ENCODE results near the gene ARHGAP12.

ARHGAP12 gene

DNA sequence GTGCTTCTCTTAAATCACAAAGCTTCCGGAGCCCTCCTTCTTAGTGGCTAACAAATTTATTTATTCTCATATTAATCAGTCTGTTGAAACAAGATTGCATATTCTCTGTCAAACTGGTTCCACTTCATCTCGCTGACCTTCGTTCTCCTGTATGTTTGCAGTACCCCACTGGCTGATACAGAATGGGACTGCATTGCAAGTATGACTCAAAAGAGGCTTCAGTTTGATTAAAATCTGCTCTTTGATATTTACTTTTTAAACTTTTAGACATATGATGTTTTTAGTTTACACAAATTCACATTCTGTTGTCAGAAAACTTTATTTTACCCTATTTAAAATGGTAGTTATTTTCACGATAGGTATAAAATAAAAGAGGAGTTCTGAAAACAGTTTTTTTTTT lies 14.3 kb upstream of the ARHGAP12 start:
- H3K4me1 ChIP-seq (ENCODE audit: control insufficient read depth, insufficient read depth, low read length): peaks cover 3% of the 10 kb centered on the region
- no peak overlapping the region for H3K27ac ChIP-seq (ENCODE audit: low read depth, low read length)

DNA sequence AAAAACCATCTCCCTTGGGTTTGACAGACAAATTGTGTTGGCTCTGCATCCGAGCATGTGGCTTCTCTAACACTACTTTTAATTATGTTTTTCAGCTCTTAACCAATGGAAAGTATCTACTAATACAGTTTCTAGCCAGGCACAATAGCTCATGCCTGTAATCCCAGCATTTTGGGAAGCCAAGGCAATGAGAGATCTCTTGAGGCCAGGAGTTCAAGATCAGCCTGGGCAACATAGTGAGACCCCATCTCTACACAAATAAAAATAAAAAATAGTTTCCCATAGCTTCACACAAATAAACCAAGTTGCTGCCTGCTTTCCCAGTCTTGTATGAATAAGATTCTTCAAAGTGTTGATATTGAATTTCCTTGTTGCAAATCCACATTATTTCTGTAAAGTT lies 13.8 kb upstream of the ARHGAP12 start:
- Histone ChIP-seq H3K36me3 (ENCODE audit: control insufficient read depth, insufficient read depth, low read length) (no peaks in the 10 kb centered on the region), H3K27me3 (ENCODE audit: control insufficient read depth, insufficient read depth, low read length) (no peaks in the 10 kb centered on the region), H3K4me3 (ENCODE audit: low read length) (no peak overlapping the region), H3K27ac (ENCODE audit: low read depth, low read length) (no peak overlapping the region), H3K4me1 (ENCODE audit: control insufficient read depth, insufficient read depth, low read length) (peaks cover 3% of the 10 kb centered on the region), H3K9ac (ENCODE audit: low read length) (no peak overlapping the region)

More for the DNA sequence above, 14.3 kb upstream of the ARHGAP12 start:
- no peak overlapping the region for H3K9ac ChIP-seq (ENCODE audit: low read length)
- H3K4me3 ChIP-seq (ENCODE audit: low read length): no peak overlapping the region
- no peaks in the 10 kb centered on the region for H3K27me3 ChIP-seq (ENCODE audit: control insufficient read depth, insufficient read depth, low read length)
- no peaks in the 10 kb centered on the region for H3K36me3 ChIP-seq (ENCODE audit: control insufficient read depth, insufficient read depth, low read length)

DNA sequence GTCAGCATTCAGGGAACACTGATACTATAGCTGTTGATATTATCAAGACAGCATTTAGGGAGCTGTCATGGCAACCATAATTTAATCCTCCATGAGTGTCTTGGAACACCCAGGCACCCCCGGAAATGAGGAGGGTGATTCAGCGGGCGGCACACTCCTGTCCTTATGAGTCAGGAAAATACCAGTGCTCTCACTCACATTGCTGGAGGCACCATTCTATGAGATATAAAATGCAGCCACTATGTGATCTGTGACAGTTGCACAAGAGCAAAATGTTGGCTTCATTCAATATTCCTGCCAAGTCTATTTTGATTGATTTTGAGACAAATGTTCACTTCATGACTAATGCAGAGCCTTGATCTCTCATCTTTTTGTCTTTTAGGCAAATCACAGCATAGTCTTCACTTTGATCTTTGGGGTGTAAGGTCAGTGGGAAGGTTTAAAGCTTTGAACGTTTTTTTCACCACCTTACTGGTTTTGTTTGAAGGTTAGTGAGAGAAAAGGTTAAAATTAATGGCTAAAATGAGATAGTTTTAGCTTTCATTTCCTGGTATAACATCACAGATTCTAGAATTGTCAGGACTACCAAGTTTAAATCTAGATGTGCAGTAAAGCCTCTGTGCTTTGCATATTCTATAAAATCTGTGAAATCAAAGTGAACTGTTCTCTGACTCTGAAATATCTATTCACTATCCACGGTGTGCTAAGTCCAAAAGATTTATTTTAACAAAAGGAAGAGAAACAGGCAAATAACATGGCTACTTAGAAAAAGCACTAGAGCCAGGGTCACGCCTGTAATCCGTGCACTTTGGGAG lies 12.4 kb upstream of the ARHGAP12 start:
- Histone ChIP-seq H3K4me3 (ENCODE audit: low read length) (no peak overlapping the region), H3K27me3 (ENCODE audit: control insufficient read depth, insufficient read depth, low read length) (no peaks in the 10 kb centered on the region), H3K36me3 (ENCODE audit: control insufficient read depth, insufficient read depth, low read length) (no peaks in the 10 kb centered on the region), H3K9ac (ENCODE audit: low read length) (no peak overlapping the region), H3K27ac (ENCODE audit: low read depth, low read length) (no peak overlapping the region), H3K4me1 (ENCODE audit: control insufficient read depth, insufficient read depth, low read length) (peaks cover 3% of the 10 kb centered on the region)

DNA sequence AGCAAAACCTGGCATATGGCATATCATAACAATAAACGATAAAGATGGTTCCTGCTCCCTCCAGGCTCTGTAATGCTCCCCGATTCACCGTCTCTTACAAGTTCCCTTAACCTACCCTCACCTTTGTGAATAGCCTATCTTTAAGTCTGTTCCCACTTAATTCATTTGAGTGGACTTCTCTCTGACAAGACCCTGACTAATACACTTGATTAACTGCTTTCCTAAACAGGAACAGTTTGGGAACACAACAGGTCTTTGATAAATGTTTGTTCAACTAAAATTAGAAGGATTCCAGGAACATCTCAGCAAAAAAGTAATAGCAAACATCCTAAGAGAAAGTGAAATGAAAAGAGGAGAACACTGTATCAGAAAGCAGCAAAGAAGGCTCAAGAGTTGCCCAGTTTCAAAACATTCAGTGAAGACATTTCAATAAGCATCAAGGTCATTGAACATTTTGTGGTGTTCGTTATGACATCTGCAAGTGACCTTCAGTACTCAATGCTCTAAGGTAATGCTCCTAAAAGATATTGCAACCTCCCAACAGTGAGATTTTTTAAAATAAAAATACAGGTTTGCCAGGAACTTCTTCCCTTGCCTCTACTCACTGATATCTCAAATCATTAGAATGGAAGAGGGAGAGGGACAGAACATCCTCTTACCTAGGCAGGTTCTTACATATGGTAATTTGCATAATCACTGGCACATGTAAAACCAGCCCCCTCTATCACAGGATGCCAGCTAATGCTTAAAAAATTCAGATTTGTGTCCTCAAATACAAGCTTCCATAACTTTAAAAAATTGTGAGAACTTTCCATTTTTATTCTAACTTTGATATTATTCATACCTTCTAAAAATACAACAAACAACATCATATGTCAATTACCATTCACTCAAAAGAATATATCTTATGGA lies 11.4 kb upstream of the ARHGAP12 start:
- Histone ChIP-seq H3K27ac (ENCODE audit: low read depth, low read length) (no peak overlapping the region), H3K9ac (ENCODE audit: low read length) (no peak overlapping the region), H3K36me3 (ENCODE audit: control insufficient read depth, insufficient read depth, low read length) (no peaks in the 10 kb centered on the region), H3K27me3 (ENCODE audit: control insufficient read depth, insufficient read depth, low read length) (no peaks in the 10 kb centered on the region), H3K4me3 (ENCODE audit: low read length) (no peak overlapping the region), H3K4me1 (ENCODE audit: control insufficient read depth, insufficient read depth, low read length) (peaks cover 3% of the 10 kb centered on the region)

DNA sequence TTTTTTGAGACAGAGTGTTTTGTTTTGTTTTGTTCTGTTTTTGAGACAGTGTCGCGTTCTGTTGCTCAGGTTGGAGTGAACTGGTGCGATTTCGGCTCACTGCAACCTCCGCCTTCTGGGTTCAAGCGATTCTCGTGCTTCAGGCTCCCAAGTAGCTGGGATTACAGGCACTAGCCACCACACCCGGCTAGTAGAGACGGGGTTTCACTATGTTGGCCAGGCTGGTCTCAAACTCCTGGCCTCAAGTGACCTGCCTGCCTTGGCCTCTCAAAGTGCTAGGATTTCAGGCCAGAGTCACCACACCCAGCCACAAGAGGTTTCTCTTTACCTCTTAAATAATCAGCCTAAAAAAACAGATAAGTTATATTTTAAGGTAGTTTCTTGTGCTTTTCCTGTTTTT lies 8.7 kb upstream of the ARHGAP12 start:
- H3K36me3 ChIP-seq (ENCODE audit: control insufficient read depth, insufficient read depth, low read length): no peaks in the 10 kb centered on the region
- no peak overlapping the region for H3K9ac ChIP-seq (ENCODE audit: low read length)
- H3K4me3 ChIP-seq (ENCODE audit: low read length): no peak overlapping the region
- H3K4me1 ChIP-seq (ENCODE audit: control insufficient read depth, insufficient read depth, low read length): no peaks in the 10 kb centered on the region
- H3K27ac ChIP-seq (ENCODE audit: low read depth, low read length): no peak overlapping the region
- no peaks in the 10 kb centered on the region for H3K27me3 ChIP-seq (ENCODE audit: control insufficient read depth, insufficient read depth, low read length)

DNA sequence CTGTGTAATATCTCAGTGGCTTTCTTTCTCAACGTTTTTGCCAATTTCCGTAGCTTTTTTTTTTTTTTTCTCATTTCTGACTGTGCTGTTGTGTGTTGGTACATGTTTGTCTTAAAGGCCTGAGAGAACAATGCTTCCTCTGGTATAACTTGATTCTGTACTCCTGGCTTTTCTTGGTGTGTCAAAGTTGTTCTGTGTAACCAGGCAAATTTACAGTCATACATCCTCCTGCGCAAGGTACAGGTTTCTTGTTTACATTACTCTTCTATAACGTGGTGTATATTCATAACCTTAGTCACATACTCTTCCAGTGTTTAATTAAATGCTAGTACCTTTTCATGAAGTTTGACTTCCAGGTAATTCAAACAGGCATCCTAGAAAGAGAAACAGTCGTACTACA lies 8.3 kb upstream of the ARHGAP12 start:
- Histone ChIP-seq H3K4me1 (ENCODE audit: control insufficient read depth, insufficient read depth, low read length) (no peaks in the 10 kb centered on the region), H3K27me3 (ENCODE audit: control insufficient read depth, insufficient read depth, low read length) (no peaks in the 10 kb centered on the region), H3K27ac (ENCODE audit: low read depth, low read length) (no peak overlapping the region), H3K9ac (ENCODE audit: low read length) (no peak overlapping the region), H3K4me3 (ENCODE audit: low read length) (no peak overlapping the region), H3K36me3 (ENCODE audit: control insufficient read depth, insufficient read depth, low read length) (no peaks in the 10 kb centered on the region)

DNA sequence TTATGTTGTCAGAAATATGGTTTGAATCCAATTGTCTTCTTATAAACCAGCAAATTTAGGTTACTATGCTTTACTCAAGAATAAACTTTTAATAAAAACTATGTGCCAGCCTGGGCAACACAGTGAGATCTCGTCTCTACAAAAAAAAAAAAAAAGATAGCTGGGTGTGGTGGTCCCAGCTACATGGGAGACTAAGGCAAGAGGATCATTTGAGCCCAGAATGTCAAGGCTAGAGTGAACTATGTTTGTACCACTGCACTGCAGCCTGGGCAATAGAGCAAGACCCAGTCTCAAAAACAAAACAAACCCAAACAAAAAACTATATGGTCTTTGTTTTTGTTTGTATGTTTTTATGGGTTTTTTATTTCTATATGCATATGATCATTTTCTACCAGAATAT lies 7.5 kb upstream of the ARHGAP12 start:
- Histone ChIP-seq H3K4me3 (ENCODE audit: low read length) (no peak overlapping the region), H3K36me3 (ENCODE audit: control insufficient read depth, insufficient read depth, low read length) (no peaks in the 10 kb centered on the region), H3K4me1 (ENCODE audit: control insufficient read depth, insufficient read depth, low read length) (no peaks in the 10 kb centered on the region), H3K9ac (ENCODE audit: low read length) (no peak overlapping the region), H3K27ac (ENCODE audit: low read depth, low read length) (no peak overlapping the region), H3K27me3 (ENCODE audit: control insufficient read depth, insufficient read depth, low read length) (no peaks in the 10 kb centered on the region)

DNA sequence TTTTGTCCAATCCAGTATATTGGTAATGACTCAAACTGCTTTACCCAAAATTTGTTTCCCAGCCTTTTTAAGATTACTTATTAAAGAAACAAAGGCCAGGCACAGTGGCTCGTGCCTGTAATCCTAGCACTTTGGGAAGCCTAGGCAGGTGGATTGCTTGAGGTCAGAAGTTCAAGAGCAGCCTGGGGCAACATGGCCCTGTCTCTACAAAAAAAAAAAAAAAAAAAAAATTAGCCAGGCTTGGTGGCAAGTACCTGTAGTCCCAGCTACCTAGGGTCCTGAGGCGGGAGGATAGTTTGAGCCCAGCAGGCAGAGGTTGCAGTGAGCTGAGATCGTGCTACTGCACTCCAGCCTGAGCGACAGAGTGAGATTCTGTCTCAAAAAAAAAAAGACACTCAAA lies 7.0 kb upstream of the ARHGAP12 start:
- Histone ChIP-seq H3K27ac (ENCODE audit: low read depth, low read length) (no peak overlapping the region), H3K4me3 (ENCODE audit: low read length) (no peak overlapping the region), H3K9ac (ENCODE audit: low read length) (no peak overlapping the region), H3K4me1 (ENCODE audit: control insufficient read depth, insufficient read depth, low read length) (no peaks in the 10 kb centered on the region), H3K27me3 (ENCODE audit: control insufficient read depth, insufficient read depth, low read length) (no peaks in the 10 kb centered on the region), H3K36me3 (ENCODE audit: control insufficient read depth, insufficient read depth, low read length) (no peaks in the 10 kb centered on the region)

DNA sequence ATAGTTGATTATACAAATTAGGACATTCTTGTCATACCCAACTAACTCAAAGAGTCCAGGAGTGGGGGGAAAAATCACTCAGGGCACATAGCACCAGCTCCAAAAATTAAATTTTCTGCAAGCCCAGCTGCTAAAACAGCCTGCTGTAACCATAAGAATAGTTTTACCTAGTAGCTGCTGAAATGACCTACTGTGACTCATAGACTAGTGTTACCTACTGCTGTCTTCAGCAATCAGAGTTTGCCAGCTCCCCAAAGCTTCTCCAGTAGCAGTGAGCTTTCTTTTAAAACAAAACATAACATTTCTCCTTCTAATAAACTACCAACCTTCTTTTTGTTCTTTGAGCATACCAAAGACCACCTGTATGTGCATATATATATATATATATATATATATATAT lies 4.2 kb upstream of the ARHGAP12 start:
- H3K36me3 ChIP-seq (ENCODE audit: control insufficient read depth, insufficient read depth, low read length): no peaks in the 10 kb centered on the region
- no peak overlapping the region for H3K9ac ChIP-seq (ENCODE audit: low read length)
- no peaks in the 10 kb centered on the region for H3K4me1 ChIP-seq (ENCODE audit: control insufficient read depth, insufficient read depth, low read length)
- no peaks in the 10 kb centered on the region for H3K27me3 ChIP-seq (ENCODE audit: control insufficient read depth, insufficient read depth, low read length)
- no peak overlapping the region for H3K27ac ChIP-seq (ENCODE audit: low read depth, low read length)
- no peak overlapping the region for H3K4me3 ChIP-seq (ENCODE audit: low read length)

DNA sequence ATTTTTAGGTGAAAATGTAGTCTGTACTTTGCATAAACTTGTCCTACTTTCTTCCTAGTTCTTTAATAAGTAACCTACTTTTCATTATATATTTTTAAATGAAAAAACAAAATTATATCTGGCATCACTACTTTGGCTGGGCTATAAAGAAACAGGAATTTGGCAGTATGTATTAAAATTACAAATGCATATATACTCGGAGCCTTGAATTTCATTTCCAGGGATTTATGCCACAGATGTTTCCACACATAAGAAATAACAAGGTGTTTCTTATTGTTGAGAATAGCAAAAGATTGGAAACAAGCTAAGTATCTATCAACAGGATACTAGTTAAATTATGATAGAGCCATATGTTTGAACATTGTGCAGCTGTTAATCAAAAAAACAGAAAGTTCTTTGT lies 2.2 kb upstream of the ARHGAP12 start:
- Histone ChIP-seq H3K4me3 (ENCODE audit: low read length) (no peak overlapping the region), H3K4me1 (ENCODE audit: control insufficient read depth, insufficient read depth, low read length) (no peaks in the 10 kb centered on the region), H3K27me3 (ENCODE audit: control insufficient read depth, insufficient read depth, low read length) (no peaks in the 10 kb centered on the region), H3K9ac (ENCODE audit: low read length) (no peak overlapping the region), H3K27ac (ENCODE audit: low read depth, low read length) (peak overlapping the region; percentile 93), H3K36me3 (ENCODE audit: control insufficient read depth, insufficient read depth, low read length) (no peaks in the 10 kb centered on the region)

DNA sequence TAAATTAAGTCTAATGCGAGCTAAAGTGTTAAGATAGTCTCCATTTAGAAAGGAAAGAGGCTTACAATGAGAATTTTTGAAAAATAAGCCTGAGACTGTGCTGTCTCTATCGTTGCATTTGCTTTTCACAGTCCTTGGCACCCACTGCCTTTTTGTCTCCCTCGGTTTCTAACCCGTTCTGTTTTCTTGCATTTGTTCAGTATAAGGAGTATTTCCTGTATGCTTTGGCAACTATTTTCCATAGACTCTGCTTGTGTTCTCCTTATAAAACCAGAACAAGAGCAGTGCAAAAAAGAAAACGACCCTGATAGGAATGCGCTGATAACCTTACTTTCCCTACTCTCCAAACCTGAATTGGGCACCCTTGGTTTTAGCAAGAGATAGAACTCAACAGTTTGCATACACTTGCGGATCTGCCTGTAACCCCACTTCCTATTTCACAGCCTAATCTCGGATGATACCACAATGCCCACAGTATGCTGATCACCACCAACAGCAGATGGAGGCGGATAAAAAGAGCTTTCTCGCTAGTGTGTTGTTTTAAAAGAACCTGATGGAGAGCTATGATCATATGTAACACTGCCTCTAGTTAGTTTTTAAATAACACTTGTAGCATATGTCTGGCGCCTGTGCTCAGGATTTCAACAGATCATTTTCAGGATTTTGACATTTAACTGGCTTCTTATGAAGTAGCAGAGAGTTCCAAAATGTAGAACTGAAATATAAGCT lies 1.6 kb upstream of the ARHGAP12 start:
- no peak overlapping the region for H3K9ac ChIP-seq (ENCODE audit: low read length)
- H3K27ac ChIP-seq (ENCODE audit: low read depth, low read length): peak overlapping the region; percentile 93
- H3K27me3 ChIP-seq (ENCODE audit: control insufficient read depth, insufficient read depth, low read length): no peaks in the 10 kb centered on the region
- H3K36me3 ChIP-seq (ENCODE audit: control insufficient read depth, insufficient read depth, low read length): no peaks in the 10 kb centered on the region
- H3K4me1 ChIP-seq (ENCODE audit: control insufficient read depth, insufficient read depth, low read length): no peaks in the 10 kb centered on the region
- peak overlapping the region; percentile 71 for H3K4me3 ChIP-seq (ENCODE audit: low read length)
